Muscle layer of colon (tissue), 2 donors: ENCODE data around the gene BCR.

Experiments
- H3K27ac ChIP-seq: one replicate; pipeline ENCODE4 v1.7.0; 2013; ENCODE audit warnings: low read depth, mild to moderate bottlenecking, low read length, moderate library complexity
- H3K27me3 ChIP-seq, 2 donors: one replicate each; pipeline ENCODE4 v1.7.0; 2013; ENCODE audit warnings: low read length in 2 of 2, mild to moderate bottlenecking in 2 of 2; ENCODE audit not compliant: insufficient read depth in 2 of 2, control insufficient read depth in 1 of 2
- H3K36me3 ChIP-seq: one replicate; pipeline ENCODE4 v1.7.0; 2013; ENCODE audit warnings: mild to moderate bottlenecking, low read length; ENCODE audit not compliant: insufficient read depth
- H3K4me1 ChIP-seq: one replicate; pipeline ENCODE4 v1.7.0; 2013; ENCODE audit warnings: mild to moderate bottlenecking, low read length; ENCODE audit not compliant: insufficient read depth
- H3K4me3 ChIP-seq, 2 donors: one replicate each; pipeline ENCODE4 v1.7.0; 2013; ENCODE audit warnings: low read length in 2 of 2, low read depth in 1 of 2, mild to moderate bottlenecking in 1 of 2, moderate library complexity in 1 of 2
- H3K9ac ChIP-seq: one replicate; pipeline ENCODE4 v1.7.0; 2013; ENCODE audit warnings: low read length
- H3K9me3 ChIP-seq: one replicate; pipeline ENCODE4 v1.7.0; 2013; ENCODE audit warnings: mild to moderate bottlenecking, low read length
- donor health status: abdominal sarcoma.
- donor health status: Adenocarcinoma of cecum.

Gene BCR

DNA sequence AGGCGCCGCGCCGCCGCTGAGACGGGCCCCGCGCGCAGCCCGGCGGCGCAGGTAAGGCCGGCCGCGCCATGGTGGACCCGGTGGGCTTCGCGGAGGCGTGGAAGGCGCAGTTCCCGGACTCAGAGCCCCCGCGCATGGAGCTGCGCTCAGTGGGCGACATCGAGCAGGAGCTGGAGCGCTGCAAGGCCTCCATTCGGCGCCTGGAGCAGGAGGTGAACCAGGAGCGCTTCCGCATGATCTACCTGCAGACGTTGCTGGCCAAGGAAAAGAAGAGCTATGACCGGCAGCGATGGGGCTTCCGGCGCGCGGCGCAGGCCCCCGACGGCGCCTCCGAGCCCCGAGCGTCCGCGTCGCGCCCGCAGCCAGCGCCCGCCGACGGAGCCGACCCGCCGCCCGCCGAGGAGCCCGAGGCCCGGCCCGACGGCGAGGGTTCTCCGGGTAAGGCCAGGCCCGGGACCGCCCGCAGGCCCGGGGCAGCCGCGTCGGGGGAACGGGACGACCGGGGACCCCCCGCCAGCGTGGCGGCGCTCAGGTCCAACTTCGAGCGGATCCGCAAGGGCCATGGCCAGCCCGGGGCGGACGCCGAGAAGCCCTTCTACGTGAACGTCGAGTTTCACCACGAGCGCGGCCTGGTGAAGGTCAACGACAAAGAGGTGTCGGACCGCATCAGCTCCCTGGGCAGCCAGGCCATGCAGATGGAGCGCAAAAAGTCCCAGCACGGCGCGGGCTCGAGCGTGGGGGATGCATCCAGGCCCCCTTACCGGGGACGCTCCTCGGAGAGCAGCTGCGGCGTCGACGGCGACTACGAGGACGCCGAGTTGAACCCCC lies 798 bp downstream of the BCR start:
- H3K4me3 ChIP-seq: peak overlapping the region; percentile 71 to 73
- H3K9me3 ChIP-seq: no peaks in the 10 kb centered on the region
- no peaks in the 10 kb centered on the region for H3K36me3 ChIP-seq
- no peaks in the 10 kb centered on the region for H3K27me3 ChIP-seq
- H3K4me1 ChIP-seq: peaks cover 53% of the 10 kb centered on the region
- no peak overlapping the region for H3K27ac ChIP-seq
- H3K9ac ChIP-seq: no peak overlapping the region

GRCh38 chr22:23181721-23182308 lies 1.5 kb downstream of the BCR start:
- H3K4me1 ChIP-seq: peaks cover 53% of the 10 kb centered on the region
- H3K27me3 ChIP-seq: no peaks in the 10 kb centered on the region
- H3K27ac ChIP-seq: peak overlapping the region; percentile 67
- peak overlapping the region; percentile 18 for H3K9ac ChIP-seq
- peak overlapping the region; percentile 36 to 71 for H3K4me3 ChIP-seq
- no peaks in the 10 kb centered on the region for H3K9me3 ChIP-seq
- no peaks in the 10 kb centered on the region for H3K36me3 ChIP-seq

- peak overlapping the region; percentile 18 for H3K9ac ChIP-seq
- no peaks in the 10 kb centered on the region for H3K9me3 ChIP-seq
- H3K36me3 ChIP-seq: no peaks in the 10 kb centered on the region
- peaks cover 53% of the 10 kb centered on the region for H3K4me1 ChIP-seq
- H3K4me3 ChIP-seq: peak overlapping the region; percentile 36 to 71
- H3K27ac ChIP-seq: peak overlapping the region; percentile 67
- H3K27me3 ChIP-seq: no peaks in the 10 kb centered on the region
Observed at GRCh38 chr22:23182309-23183060, 2.2 kb downstream of the BCR start.

DNA sequence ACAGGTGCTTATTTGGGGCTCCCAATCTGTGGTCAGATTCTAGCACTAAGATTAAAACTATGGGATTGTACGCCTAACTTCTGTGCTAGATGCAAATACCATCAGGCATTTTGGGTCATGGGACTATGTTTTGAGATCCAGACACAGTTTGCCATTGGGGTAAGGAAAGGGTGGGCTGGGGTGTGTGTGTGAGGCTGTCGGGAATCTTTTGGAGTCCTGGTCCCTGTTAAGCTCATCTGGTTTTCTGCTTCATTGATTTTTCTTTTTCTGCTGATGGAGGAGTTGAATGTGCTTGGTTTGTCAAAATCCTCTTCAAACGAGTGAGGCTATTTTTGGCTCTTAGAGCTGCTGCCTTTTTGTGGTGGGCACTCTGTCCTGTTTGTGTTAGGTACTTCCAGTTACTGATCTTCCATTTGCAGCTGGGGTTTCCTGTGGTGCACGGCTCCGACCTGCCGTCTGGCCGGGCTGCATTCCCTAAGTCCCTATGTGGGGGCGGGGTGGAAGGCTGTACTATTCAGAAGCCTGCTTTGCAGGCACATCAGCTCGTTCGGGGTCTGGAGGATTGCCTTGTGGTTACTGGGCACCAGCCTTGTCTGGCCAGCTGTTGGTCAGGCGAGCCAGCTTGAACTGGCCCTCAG lies 2.9 kb downstream of the BCR start:
- Histone ChIP-seq H3K9me3 (no peaks in the 10 kb centered on the region), H3K4me1 (peaks cover 58% of the 10 kb centered on the region), H3K27me3 (no peaks in the 10 kb centered on the region), H3K4me3 (peak overlapping the region in 1 of 2 donors; percentile 71), H3K9ac (no peak overlapping the region), H3K36me3 (no peaks in the 10 kb centered on the region), H3K27ac (peak overlapping the region; percentile 67)

- Histone ChIP-seq H3K36me3 (no peaks in the 10 kb centered on the region), H3K27ac (no peak overlapping the region), H3K9me3 (no peaks in the 10 kb centered on the region), H3K9ac (no peak overlapping the region), H3K4me3 (peak overlapping the region in 1 of 2 donors; percentile 71), H3K4me1 (peaks cover 50% of the 10 kb centered on the region), H3K27me3 (no peaks in the 10 kb centered on the region)
Observed at GRCh38 chr22:23184100-23184763, 3.9 kb downstream of the BCR start.

DNA sequence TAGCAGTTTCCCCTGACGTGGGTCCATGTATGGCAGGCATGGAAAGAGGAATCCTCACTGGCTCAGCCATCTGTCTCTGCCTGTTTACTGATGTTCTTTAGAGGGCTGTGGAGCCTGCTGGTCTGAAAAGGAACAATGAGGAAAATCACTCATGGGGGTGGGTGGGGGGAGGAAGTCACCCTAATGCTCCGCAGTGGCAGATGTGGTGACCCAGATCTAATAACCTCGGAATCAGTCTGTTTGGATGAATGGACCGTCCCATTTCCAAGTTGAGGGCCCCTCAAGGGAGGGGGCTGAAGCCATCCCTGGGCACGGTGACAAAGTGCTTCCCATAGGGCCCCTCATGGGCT lies 4.4 kb downstream of the BCR start:
- Histone ChIP-seq H3K27ac (no peak overlapping the region), H3K9ac (no peak overlapping the region), H3K27me3 (no peaks in the 10 kb centered on the region), H3K4me3 (no peak overlapping the region), H3K36me3 (no peaks in the 10 kb centered on the region), H3K9me3 (no peaks in the 10 kb centered on the region), H3K4me1 (peaks cover 45% of the 10 kb centered on the region)

- H3K27ac ChIP-seq: no peak overlapping the region
- H3K4me3 ChIP-seq: no peak overlapping the region
- no peak overlapping the region for H3K9ac ChIP-seq
- peaks cover 37% of the 10 kb centered on the region for H3K4me1 ChIP-seq
- H3K36me3 ChIP-seq: no peaks in the 10 kb centered on the region
- H3K27me3 ChIP-seq: no peaks in the 10 kb centered on the region
- H3K9me3 ChIP-seq: no peaks in the 10 kb centered on the region
Observed at GRCh38 chr22:23187211-23187610, 6.9 kb downstream of the BCR start.

GRCh38 chr22:23187871-23188700 lies 7.8 kb downstream of the BCR start:
- Histone ChIP-seq H3K4me1 (peaks cover 28% of the 10 kb centered on the region), H3K9me3 (no peaks in the 10 kb centered on the region), H3K27ac (no peak overlapping the region), H3K27me3 (no peaks in the 10 kb centered on the region), H3K9ac (no peak overlapping the region), H3K4me3 (no peak overlapping the region), H3K36me3 (no peaks in the 10 kb centered on the region)

DNA sequence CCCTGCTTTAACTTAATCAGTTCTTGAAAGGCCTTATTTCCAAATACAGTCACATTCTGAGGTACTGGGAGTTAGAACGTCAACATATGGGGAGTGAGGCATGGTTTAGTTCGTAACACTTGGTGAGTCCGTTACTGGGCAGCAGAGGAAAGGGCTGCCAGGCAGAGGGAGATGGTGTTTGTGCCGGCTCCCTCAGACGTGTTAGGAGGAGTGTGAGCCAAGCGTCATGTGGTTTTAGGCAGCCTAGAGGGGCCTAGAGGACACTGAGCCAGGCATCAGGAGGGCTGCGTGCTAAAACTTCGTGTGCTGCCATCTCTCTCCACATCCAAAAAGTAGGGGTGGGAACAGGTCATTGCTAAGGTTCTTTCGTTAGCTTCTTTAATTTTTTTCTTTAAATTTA lies 10.2 kb downstream of the BCR start:
- H3K9me3 ChIP-seq: no peaks in the 10 kb centered on the region
- H3K4me3 ChIP-seq: no peak overlapping the region
- no peak overlapping the region for H3K27ac ChIP-seq
- no peak overlapping the region for H3K9ac ChIP-seq
- peaks cover 12% of the 10 kb centered on the region for H3K4me1 ChIP-seq
- no peaks in the 10 kb centered on the region for H3K27me3 ChIP-seq
- no peaks in the 10 kb centered on the region for H3K36me3 ChIP-seq

DNA sequence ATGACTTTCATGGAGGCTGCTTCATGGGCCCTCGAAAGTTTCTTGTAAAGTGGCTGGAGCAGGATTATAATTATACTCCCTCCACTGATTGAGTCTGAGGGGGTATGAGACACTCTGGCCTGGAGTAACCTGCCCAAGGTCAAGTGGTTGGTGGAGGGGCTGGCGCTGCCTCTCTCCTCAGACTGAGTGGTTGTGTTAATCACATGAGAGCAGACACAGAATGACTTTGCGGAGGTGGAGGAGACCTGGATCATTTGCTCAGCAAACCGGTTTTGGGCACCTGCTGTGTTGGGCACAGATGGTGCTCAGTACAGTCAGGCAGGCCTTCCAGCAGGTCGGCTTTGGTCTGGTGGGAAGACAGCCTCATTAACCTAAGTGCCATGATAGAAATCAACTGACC lies 11.8 kb downstream of the BCR start:
- H3K27ac ChIP-seq: no peak overlapping the region
- H3K36me3 ChIP-seq: no peaks in the 10 kb centered on the region
- no peak overlapping the region for H3K4me3 ChIP-seq
- no peaks in the 10 kb centered on the region for H3K27me3 ChIP-seq
- H3K4me1 ChIP-seq: peaks cover 12% of the 10 kb centered on the region
- no peaks in the 10 kb centered on the region for H3K9me3 ChIP-seq
- H3K9ac ChIP-seq: no peak overlapping the region
